22Rv1 (cell line): ENCODE measurements around the gene ABCA12.

Source experiments
- CTCF ChIP-seq: fragments of 450-650 bp; IDR thresholded peaks from 2 replicates; pipeline ENCODE4 v1.5.1; 2017; ENCODE audit warnings: mild to moderate bottlenecking
- ZFX ChIP-seq: fragments of 450-650 bp; IDR thresholded peaks from 2 replicates; pipeline ENCODE4 v1.6.1; 2017; ENCODE audit warnings: antibody characterized with exemption, borderline replicate concordance

GRCh38 chr2:215010390-215010789 lies 128.0 kb downstream of the ABCA12 start:
- TF ChIP-seq CTCF (no peak), ZFX (no peak)
